Breast epithelium (tissue), 4 donors: ENCODE measurements around the gene TP53BP2. TPM values are rescaled to one million over a fixed set of nuclear protein-coding genes. Genes with fewer than 3 reads are reported as not detected.

ENCODE experiments used
- DNase-seq, 2 donors: peaks; one replicate each; pipeline ENCODE4 v3.0.0-alpha.2; 2019; ENCODE audit warnings: low spot score in 2 of 2
- H3K27ac ChIP-seq, 2 donors: fragments of 200-600 bp; sonication (generic) in 1 of 2; one replicate each; pipeline ENCODE4 v1.5.1; 2016 to 2019; ENCODE audit warnings: mild to moderate bottlenecking in 1 of 2
- H3K27me3 ChIP-seq, 2 donors: fragments of 200-600 bp; sonication (generic) in 1 of 2; one replicate each; pipeline versions ENCODE4 v1.5.1 to v1.6.0; 2017 to 2019; ENCODE audit warnings: control low read depth in 1 of 2, mild to moderate bottlenecking in 1 of 2
- H3K36me3 ChIP-seq: fragments of 200-600 bp; one replicate; pipeline ENCODE4 v1.5.1; 2019
- H3K4me1 ChIP-seq, 2 donors: fragments of 200-600 bp; sonication (generic); one replicate each; pipeline ENCODE4 v1.5.1; 2016 to 2019; ENCODE audit warnings: control low read depth in 1 of 2
- H3K4me3 ChIP-seq, 3 donors: fragments of 200-600 bp; sonication (generic); 1 replicate in 2 of 3; 2 replicates in 1 of 3; pipeline ENCODE4 v1.5.1; 2016 to 2019; ENCODE audit warnings: mild to moderate bottlenecking in 3 of 3, moderate library complexity in 2 of 3
- H3K9me3 ChIP-seq, 2 donors: fragments of 200-600 bp; sonication (generic) in 1 of 2; one replicate each; pipeline ENCODE4 v1.5.1; 2016 to 2019; ENCODE audit warnings: control low read depth in 1 of 2
- CTCF ChIP-seq, 3 donors: fragments of 450-650 bp; IDR thresholded peaks; one replicate each; pipeline ENCODE4 v1.5.1; 2016 to 2017; ENCODE audit warnings: antibody characterized with exemption in 3 of 3, mild to moderate bottlenecking in 3 of 3, moderate library complexity in 3 of 3
- POLR2A ChIP-seq: fragments of 450-650 bp; IDR thresholded peaks from one replicate; pipeline ENCODE4 v1.6.1; 2016; ENCODE audit warnings: antibody characterized with exemption, mild to moderate bottlenecking, moderate library complexity
- POLR2AphosphoS5 ChIP-seq, 3 donors: sonication (generic); formaldehyde crosslinking; IDR thresholded peaks; one replicate each; pipeline ENCODE4 v1.6.1; 2017; ENCODE audit warnings: antibody characterized with exemption in 3 of 3
- intact Hi-C: fragments of 100-400 bp; cut with DNase I; formaldehyde crosslinking; loops from one replicate; pipeline ENCODE4 v1.15.1; 2023; ENCODE audit warnings: low total_unique reads
- total RNA-seq, 3 donors: library from RNA; depleted of rRNA; stranded (reverse); fragments of >200 nt; gene quantifications; one replicate each; pipeline ENCODE4 v1.1.0, GENCODE V29; 2016

TP53BP2 gene
- total RNA-seq, 3 donors from 2014 or later: 31.4 to 46.8 (median 38.0) TPM

- no peaks in the 10 kb centered on the region for H3K9me3 ChIP-seq
- intact Hi-C loops: no loop called here
- no peak overlapping the region for H3K4me3 ChIP-seq
- H3K4me1 ChIP-seq: no peaks in the 10 kb centered on the region
- no peak overlapping the region for H3K27ac ChIP-seq
- no peaks in the 10 kb centered on the region for H3K27me3 ChIP-seq
- no peak for DNase-seq
- no peaks in the 10 kb centered on the region for H3K36me3 ChIP-seq
- TF ChIP-seq POLR2AphosphoS5 (IDR thresholded peaks at IDR 0.05) (no peak), POLR2A (no peak), CTCF (IDR thresholded peaks at IDR 0.05) (no peak)
Observed at GRCh38 chr1:223859058-223859457, 13.3 kb upstream of the TP53BP2 start.

GRCh38 chr1:223856386-223856785 is 10.6 kb upstream of the TP53BP2 start:
- Histone ChIP-seq H3K9me3 (no peaks in the 10 kb centered on the region), H3K27me3 (no peaks in the 10 kb centered on the region), H3K27ac (no peak overlapping the region), H3K36me3 (no peaks in the 10 kb centered on the region), H3K4me3 (no peak overlapping the region), H3K4me1 (no peaks in the 10 kb centered on the region)
- TF ChIP-seq POLR2AphosphoS5 (IDR thresholded peaks at IDR 0.05): no peak
- no peak for TF ChIP-seq POLR2A
- TF ChIP-seq CTCF (IDR thresholded peaks at IDR 0.05): no peak
- no peak for DNase-seq
- intact Hi-C loops: no loop called here

- Histone ChIP-seq H3K27me3 (no peaks in the 10 kb centered on the region), H3K4me1 (no peaks in the 10 kb centered on the region), H3K9me3 (no peaks in the 10 kb centered on the region), H3K36me3 (no peaks in the 10 kb centered on the region), H3K27ac (no peak overlapping the region), H3K4me3 (no peak overlapping the region)
- intact Hi-C loops: no loop called here
- TF ChIP-seq POLR2AphosphoS5 (IDR thresholded peaks at IDR 0.05) (no peak), CTCF (IDR thresholded peaks at IDR 0.05) (no peak), POLR2A (no peak)
- DNase-seq: no peak
Observed at GRCh38 chr1:223853748-223854147, 8.0 kb upstream of the TP53BP2 start.

- TF ChIP-seq POLR2A: no peak
- no peak for TF ChIP-seq CTCF (IDR thresholded peaks at IDR 0.05)
- no peak for TF ChIP-seq POLR2AphosphoS5 (IDR thresholded peaks at IDR 0.05)
- Histone ChIP-seq H3K4me3 (no peak overlapping the region), H3K27me3 (no peaks in the 10 kb centered on the region), H3K9me3 (no peaks in the 10 kb centered on the region), H3K27ac (no peak overlapping the region), H3K4me1 (no peaks in the 10 kb centered on the region), H3K36me3 (no peaks in the 10 kb centered on the region)
- DNase-seq: no peak
- intact Hi-C loops: no loop called here
Observed at GRCh38 chr1:223853275-223853674, 7.5 kb upstream of the TP53BP2 start.

GRCh38 chr1:223852337-223852736 is 6.6 kb upstream of the TP53BP2 start:
- no peak overlapping the region for H3K4me3 ChIP-seq
- no peaks in the 10 kb centered on the region for H3K27me3 ChIP-seq
- H3K27ac ChIP-seq: no peak overlapping the region
- DNase-seq: no peak
- TF ChIP-seq POLR2AphosphoS5 (IDR thresholded peaks at IDR 0.05) (no peak), POLR2A (no peak), CTCF (IDR thresholded peaks at IDR 0.05) (no peak)
- no peaks in the 10 kb centered on the region for H3K9me3 ChIP-seq
- H3K36me3 ChIP-seq: no peaks in the 10 kb centered on the region
- H3K4me1 ChIP-seq: no peaks in the 10 kb centered on the region
- intact Hi-C loops: no loop called here
